ENCODE measurements around the gene GRHL1.

Gene GRHL1

GRCh38 chr2:9990736-9991135 is 39.2 kb downstream of the GRHL1 start:
- no peaks in the 10 kb centered on the region for H3K36me3 ChIP-seq (replicated peaks)
- DNase-seq, result no peak
- H3K4me3 ChIP-seq (ENCODE audit: low read depth, low read length), result no peak overlapping the region
- TF ChIP-seq CTCF (IDR thresholded peaks at IDR 0.05; ENCODE audit: low read depth, low read length, missing control alignments), result no peak
- in situ Hi-C loops (cut with HindIII; ENCODE audit: low pct_ligation_motif_present, low sequenced_read_pairs), result no loop called here
- no peaks in the 10 kb centered on the region for H3K27me3 ChIP-seq (replicated peaks)
- no peak overlapping the region for H3K27ac ChIP-seq

- Histone ChIP-seq H3K36me3 (replicated peaks) (no peaks in the 10 kb centered on the region), H3K27me3 (replicated peaks) (no peaks in the 10 kb centered on the region), H3K4me3 (ENCODE audit: low read depth, low read length) (no peak overlapping the region), H3K27ac (no peak overlapping the region)
- no peak for TF ChIP-seq CTCF (IDR thresholded peaks at IDR 0.05; ENCODE audit: low read depth, low read length, missing control alignments)
- DNase-seq, result no peak
- in situ Hi-C loops (cut with HindIII; ENCODE audit: low pct_ligation_motif_present, low sequenced_read_pairs), result no loop called here
Measured at GRCh38 chr2:9991221-9991620, 39.7 kb downstream of the GRHL1 start.

GRCh38 chr2:9991829-9992273 is 40.4 kb downstream of the GRHL1 start:
- no peak for DNase-seq
- in situ Hi-C loops (cut with HindIII; ENCODE audit: low pct_ligation_motif_present, low sequenced_read_pairs), result no loop called here
- Histone ChIP-seq H3K27ac (no peak overlapping the region), H3K27me3 (replicated peaks) (no peaks in the 10 kb centered on the region), H3K36me3 (replicated peaks) (no peaks in the 10 kb centered on the region), H3K4me3 (ENCODE audit: low read depth, low read length) (no peak overlapping the region)
- TF ChIP-seq CTCF (IDR thresholded peaks at IDR 0.05; ENCODE audit: low read depth, low read length, missing control alignments), result no peak

- Histone ChIP-seq H3K27ac (no peak overlapping the region), H3K36me3 (replicated peaks) (no peaks in the 10 kb centered on the region), H3K4me3 (ENCODE audit: low read depth, low read length) (no peak overlapping the region), H3K27me3 (replicated peaks) (no peaks in the 10 kb centered on the region)
- DNase-seq, result no peak
- no peak for TF ChIP-seq CTCF (IDR thresholded peaks at IDR 0.05; ENCODE audit: low read depth, low read length, missing control alignments)
- in situ Hi-C loops (cut with HindIII; ENCODE audit: low pct_ligation_motif_present, low sequenced_read_pairs), result no loop called here
Measured at GRCh38 chr2:9992427-9993187, 41.1 kb downstream of the GRHL1 start.

GRCh38 chr2:9993488-9994165 is 42.1 kb downstream of the GRHL1 start:
- no peak for DNase-seq
- H3K27ac ChIP-seq, result no peak overlapping the region

More at GRCh38 chr2:9993488-9994165, 42.1 kb downstream of the GRHL1 start:
- in situ Hi-C loops (cut with HindIII; ENCODE audit: low pct_ligation_motif_present, low sequenced_read_pairs), result no loop called here
- Histone ChIP-seq H3K4me3 (ENCODE audit: low read depth, low read length) (no peak overlapping the region), H3K27me3 (replicated peaks) (no peaks in the 10 kb centered on the region), H3K36me3 (replicated peaks) (no peaks in the 10 kb centered on the region)
- TF ChIP-seq CTCF (IDR thresholded peaks at IDR 0.05; ENCODE audit: low read depth, low read length, missing control alignments), result no peak

Data from brain microvascular endothelial cell (primary cell).